SKM-1 (cell line): ENCODE data around the gene TMEM170B.
"Not testable (repeated sequence)": the region's sequence is repeated elsewhere in the genome, so short reads cannot be mapped to it uniquely, and the experiment has no call there.

Experiments used
- DNase-seq: peaks from one replicate; lab custom pipeline; 2025; ENCODE audit not compliant: unreplicated experiment; lab: John Stamatoyannopoulos, UW

Gene TMEM170B

DNA sequence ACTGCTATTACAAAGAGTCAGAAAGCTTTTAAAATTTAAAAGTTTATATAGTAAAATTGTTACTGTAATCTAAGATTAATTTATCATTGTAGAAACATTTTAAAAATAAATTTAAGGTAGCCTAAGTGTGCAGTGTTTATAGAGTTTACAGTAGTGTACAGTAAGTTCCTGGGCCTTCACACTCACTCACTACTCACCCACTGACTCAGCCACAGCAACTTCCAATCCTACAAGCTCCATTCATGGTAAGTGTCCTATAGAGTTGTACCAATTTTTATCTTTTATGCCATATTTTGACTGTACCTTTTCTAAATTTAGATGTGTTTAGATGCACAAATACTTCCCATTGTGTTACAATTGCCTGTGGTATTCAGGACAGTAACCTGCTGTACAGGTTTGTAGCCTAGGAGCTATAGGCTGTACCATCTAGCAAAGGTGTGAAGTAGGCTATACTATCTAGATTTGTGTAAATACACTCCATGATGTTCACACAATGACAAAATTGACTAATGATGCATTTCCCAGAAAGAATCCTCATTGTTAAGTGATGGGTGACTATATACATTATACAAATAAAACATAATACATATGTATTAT is 10.2 kb upstream of the TMEM170B start:
- no peak for DNase-seq

DNA sequence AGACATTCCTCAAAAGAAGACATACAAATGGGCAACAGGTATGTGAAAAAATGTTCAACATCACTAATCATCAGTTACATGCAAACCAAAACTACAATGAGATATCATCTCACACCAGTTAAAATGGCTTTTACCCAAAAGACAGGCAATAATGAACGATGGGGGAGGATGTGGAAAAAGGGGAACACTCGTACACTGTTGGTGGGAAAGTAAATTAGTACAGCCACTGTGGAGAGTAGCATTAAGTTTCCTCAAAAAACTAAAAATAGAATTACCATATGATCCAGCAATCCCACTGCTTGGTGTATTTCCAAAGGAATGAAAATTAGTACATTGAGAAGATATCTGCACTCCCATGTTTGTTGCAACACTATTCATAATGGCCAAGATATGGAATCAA is 8.6 kb upstream of the TMEM170B start:
- DNase-seq = no peak

DNA sequence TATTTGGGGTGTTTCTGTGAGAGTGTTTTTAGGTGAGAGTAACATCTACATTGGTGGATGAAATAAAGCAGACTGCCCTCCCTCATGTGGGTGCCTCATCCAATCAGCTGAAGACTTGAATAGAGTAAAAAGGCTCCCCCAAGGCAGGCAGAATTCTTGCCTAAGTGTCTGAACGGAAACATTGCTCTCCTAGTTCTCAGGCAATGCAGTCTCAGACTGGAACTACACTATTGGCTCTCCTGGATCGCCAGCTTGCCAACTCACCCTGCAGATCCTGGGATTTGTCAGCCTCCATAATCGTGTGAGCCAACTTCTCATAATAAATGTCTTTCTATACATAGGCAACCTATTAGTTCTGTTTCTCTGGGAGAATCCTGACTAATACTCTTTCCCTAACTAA is 5.5 kb upstream of the TMEM170B start:
- no peak for DNase-seq

DNA sequence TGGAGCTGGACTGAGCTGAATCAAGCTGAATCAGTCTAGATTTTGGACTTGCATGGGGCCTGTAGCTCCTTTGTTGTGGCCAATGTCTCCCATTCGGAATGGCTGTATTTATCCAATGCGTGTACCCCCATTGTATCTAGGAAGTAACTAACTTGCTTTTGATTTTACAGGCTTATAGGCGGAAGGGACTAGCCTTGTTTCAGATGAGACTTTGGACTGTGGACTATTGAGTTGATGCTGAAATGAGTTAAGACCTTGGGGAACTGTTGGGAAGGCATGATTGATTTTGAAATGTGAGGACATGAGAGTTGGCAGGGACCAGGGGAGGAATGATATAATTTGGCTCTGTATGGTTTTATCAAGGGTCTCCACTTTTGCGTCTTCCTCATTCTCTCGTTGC is 3.0 kb upstream of the TMEM170B start:
- no peak for DNase-seq

DNA sequence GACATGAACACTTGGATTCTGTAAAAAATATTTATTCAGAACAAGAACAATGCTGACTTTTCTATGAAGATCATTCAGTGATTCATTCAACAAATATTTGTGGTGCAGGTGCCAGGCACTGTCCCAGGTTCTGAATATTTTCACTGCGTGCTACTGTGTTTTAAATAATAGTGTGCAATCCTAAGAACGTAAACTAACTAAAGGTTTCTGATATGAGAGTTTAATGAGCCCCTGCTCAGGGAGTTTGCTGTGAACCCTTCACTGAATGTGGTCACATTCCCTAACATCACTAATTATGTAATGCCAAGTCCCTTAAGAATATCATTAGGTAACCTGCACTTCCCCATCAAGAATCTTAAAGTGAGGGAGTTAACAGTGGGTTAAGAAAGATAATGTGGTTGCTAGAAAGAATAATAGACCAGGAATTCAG is 1.7 kb upstream of the TMEM170B start:
- DNase-seq = peak; percentile 62

DNA sequence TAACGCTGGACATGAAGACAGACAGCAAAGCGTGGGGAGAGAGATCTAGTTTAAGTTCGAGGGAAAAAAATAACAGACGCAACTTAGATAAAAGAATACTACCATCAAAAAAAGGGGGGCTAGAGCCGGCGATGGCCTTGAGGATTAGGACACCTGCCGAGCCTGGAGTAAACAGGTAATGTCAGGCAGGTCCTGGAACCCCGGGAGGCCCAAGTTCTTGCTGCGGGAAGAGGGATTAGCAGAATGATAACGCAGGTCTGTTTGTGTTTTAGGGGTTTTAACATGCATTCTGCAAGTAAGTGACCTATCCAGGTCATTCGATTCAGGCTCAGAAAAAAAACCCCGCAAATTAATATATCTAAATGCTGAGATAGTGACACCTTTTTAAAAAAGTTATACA is 754 bp upstream of the TMEM170B start:
- no peak for DNase-seq

DNA sequence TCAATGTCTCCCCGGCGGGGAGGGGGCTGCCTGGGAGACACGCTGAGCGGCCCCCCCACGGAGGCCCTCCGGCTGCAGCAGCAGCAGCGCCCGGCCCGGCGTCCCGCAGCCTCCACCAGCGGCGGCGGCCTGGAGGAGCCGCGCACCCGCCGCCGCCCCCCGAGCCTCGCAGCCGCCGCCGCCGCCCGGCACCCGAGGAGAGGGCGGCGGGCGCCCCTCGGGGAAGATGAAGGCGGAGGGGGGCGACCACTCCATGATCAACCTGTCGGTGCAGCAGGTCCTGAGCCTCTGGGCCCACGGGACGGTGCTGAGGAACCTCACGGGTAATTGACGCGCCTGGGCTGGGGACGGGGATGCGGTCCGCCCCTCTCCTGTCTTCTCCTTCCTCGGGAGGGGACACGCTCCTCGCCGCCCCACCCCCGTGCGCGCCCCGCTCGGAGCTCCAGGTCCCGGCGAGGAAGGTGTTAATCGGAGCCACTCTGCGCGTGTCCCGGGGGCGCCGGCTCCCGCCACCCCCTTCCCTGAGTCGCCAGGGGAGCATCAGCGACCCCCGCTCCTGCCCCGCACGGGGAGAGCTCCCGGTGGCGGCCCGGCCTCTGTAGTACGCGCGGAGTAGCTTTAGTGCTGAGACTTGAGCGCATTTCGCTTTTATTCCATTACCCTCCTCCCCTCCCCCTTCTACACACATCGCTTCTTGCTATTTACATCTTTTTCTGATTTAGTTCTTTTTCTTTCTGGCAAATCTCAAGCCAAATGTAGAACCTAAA is 686 bp downstream of the TMEM170B start:
- no peak for DNase-seq

DNA sequence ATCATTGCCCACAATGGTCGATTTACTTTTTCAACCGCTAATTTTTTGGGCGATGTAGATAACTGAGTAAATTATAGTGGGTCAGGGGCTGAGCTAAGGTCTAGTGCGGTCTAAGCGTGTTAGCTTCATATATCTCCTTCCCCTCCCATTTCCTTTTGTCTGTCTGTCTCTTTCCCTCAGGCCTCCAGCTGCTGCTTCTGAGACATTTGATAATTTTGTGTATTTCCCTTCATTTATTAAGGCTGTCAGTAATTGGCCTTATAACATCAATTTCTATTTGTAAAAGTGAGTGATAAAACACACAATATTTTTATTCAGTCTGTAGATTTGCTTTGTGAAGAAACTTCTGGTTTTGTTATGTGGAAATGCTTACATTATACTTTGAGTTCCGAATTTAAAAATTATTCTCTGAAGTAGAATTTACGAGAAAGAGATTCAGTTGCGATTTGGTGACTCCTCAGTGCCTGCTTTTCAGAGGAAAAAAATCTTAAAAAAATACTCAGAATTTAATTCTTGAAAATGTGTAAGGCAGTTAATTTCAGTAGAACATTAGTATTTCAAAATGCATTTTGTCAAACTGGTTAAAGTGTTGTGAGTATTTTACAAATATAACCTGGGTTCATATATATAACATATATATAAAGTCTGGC is 1.4 kb downstream of the TMEM170B start:
- DNase-seq = no peak

DNA sequence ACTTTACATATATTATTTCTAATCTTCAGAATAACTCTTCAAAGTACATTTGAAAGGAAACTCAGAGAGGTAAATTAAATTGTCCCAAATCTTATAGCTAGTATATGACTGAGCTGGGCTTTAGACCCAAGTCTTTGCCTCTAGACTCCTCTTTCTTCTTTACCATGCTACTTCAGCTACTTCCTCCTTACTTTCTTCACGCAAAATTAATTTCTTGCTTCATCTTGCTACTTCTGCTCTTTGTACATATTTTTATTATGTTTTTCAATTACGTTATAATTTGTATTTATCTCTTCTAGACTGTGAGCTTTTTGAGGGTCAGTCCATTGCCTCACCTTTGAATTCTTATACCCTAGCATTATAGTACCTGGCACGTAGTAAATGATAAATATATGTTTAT is 5.3 kb downstream of the TMEM170B start:
- DNase-seq = no peak

DNA sequence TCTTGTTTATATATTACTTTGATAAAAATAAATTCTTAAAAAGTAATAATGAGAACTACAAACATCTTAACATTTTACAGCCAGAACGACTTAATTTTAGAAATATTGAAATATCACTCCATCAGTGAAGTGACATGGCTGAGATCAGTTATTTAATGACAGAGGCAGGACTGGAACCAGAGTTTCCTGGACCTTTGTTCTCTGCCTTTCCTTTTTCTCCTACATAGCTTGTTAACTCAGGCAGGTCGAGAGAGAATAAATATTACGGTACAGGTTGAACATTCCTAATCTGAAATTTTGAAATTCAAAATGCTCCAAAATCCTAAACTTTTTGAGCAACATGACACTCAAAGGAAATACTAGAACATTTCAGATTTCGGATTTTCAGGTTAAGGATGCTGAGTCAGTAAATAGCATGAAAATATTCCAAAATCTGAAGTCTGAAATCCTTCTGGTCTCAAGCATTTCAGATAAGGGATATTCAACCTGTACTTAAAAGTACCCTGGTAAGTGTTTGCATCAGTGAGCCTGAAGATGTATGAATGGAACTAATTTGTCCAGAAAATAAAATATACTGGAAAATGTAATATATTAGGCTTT is 6.5 kb downstream of the TMEM170B start:
- no peak for DNase-seq

DNA sequence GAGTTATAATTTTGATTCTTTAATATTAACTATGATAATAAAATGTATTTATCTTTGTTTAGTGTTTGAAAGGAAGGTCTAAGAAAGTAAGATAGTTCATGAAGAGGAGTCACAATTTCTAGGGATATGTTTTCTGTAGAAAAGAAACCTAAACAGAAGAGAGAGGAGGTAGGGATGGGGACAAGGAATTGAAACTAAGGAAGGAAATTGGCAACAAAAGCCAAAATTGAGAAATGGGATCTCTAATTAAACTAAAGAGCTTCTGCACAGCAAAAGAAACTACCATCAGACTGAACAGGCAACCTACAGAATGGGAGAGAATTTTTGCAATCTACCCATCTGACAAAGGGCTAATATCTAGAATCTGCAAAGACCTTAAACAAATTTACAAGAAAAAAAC is 10.3 kb downstream of the TMEM170B start:
- not testable (repeated sequence) for DNase-seq

DNA sequence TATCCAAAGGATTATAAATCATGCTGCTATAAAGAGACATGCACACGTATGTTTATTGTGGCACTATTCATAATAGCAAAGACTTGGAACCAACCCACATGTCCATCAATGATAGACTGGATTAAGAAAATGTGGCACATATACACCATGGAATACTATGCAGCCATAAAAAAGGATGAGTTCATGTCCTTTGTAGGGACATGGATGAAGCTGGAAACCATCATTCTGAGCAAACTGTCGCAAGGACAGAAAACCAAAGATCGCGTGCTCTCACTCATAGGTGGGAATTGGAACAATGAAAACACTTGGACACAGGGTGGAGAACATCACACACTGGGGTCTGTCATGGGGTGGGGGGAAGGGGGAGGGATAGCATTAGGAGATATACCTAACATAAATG is 11.0 kb downstream of the TMEM170B start:
- not testable (repeated sequence) for DNase-seq

DNA sequence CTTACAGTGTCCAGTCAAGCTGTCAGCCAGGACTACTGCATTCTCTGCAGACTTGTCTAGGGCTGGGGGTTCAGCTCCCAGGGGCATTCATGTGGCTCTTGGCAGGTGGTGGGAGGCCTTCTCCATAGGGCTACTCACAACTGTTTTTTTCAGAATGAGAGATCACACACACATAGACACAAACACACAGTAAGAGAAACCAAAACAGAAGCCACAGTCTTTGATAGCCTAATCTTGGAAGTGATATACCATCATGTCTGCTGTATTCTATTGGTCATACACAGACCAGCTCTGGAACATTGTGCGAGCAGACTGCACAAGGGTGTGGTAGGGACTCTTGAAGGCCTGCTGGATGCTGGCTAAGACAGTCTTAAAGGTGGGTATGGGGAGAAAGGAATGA is 13.5 kb downstream of the TMEM170B start:
- DNase-seq = no peak

DNA sequence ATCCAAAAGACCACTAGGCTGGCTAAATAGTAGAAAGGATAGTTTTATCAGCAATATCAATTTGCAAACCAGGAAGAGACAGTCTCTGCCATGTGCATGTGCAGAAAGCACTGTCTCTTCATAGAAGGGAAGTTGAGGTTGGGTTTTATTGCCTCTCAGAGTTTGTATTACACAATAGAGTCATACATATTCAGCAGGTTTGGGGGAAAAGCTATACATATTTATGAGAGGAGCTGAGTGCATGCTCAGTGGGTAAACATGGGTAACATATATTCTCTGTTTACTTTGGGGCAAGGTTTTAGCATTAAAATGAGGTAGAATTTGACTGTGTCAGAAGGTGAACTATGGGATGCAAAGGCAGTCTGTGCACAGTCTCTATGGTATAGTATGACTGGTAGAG is 14.9 kb downstream of the TMEM170B start:
- peak; percentile 80 for DNase-seq

DNA sequence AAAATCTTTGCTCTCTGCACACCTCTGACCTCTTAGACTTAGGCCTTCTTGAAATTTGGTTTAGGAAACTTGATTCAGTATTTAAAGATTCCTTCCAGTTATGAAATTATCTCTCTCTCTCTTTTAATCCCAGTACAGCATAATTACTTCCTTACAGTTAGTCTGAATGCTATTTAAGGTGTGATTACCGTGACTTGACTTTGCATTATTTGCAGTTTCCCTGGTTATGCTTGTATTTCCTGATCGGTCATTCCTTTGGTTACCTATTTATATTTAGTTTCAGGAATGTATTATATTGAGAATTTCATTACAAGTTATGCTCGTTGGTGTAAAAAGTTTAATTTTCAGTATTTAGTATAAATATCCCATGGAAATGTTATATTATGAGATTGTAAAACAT is 16.3 kb downstream of the TMEM170B start:
- no peak for DNase-seq

DNA sequence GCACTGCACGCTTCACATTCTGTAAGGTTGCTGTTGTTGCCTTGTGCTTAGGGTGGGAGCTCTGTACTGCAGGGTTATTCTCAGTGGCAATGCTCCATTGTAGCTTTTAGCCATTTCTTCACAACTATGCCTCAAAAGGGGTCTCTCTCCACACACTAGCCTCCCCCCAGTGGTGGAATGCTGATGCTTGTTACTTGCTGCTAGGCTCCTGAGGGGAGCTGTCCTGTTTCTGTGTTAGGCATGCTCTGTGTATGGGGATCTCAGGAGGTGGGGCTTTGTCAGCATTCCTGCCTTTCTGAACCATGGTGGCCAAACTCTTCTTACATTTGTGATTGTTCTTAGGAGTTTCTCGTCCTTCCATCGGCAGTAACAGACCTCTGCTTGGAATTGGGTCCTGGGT is 18.8 kb downstream of the TMEM170B start:
- DNase-seq = no peak

DNA sequence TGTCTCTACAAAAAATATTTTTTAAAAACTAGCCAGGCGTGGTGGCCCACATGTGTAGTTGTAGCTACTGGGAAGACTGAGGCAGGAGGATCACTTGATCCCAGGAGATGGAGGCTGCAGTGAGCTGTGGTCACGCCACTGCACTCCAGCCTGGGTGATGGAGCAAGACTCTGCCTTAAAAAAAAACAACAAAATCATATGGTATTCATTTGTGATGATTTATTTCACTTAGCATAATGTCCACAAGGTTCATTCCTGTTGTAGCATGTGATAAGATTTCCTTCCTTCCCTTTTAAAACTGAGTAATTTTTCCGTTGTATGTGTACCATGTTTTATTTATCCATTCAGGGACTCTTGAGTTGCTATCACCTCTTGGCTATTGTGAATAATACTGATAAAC is 26.2 kb downstream of the TMEM170B start:
- no peak for DNase-seq

DNA sequence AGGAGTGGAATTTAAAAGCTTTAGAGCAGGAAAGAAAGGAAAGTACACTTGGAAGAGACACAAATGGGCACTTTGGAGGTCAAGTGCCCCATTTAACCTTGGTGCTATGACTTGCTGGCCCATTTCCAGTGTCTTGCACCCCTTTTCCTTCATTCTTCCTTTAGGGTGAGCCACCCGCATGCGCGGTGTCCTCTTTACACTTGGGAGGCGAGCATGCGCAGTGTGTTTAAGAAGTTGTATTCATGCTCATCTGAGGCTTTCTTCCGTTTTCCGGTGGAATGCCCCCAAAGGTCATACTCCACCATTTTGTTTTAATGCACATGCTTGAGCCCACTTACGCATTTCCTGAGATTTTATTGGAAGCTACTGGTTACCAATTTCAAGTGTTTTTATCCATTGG is 29.1 kb downstream of the TMEM170B start:
- no peak for DNase-seq

DNA sequence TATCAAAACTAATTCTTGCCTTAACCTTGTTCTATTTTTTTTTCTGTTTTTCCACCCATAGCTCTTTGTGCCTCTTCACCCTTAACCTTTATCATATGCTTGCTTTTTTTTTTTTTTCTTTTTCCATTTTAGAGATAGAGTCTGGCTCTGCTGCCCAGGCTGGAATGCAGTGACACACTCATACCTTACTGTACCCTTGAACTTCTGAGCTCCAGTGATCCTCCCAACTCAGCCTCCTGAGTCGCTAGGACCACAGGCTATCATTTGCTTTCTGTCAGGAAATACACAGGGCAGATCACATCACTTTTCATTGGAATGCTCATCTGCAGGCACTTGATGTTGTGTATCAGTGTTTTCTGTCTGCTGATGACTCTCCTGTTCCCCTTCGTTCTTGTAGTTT is 33.5 kb downstream of the TMEM170B start:
- DNase-seq = no peak

DNA sequence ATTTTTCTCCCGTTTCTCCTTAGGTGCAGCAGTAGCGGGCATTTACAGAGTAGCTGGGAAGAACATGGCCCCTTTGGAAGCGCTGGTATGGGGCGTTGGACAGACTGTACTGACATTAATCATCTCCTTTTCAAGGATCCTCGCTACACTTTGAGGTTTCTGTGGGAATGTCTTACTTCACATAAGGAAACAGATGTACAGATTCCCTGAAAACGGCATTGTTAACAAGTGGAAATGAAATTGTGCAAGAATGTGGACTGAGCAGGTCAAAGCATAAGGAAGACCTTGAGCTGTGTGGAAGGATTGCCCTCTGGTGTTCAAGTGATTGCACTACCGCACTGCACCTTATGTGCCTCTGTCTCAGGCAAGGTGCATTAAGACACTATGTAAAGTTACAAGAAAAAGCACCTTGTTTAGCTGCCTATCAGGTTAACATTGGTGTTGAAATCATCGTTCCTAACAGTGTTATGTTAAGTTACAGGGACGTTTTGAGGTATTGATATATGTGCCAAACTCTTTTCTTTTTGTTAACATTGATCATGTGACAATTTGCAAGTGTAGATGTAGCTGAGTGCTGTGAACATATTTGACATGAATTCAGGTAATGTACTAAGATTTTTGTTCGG is 38.0 kb downstream of the TMEM170B start:
- DNase-seq = peak; percentile 79

DNA sequence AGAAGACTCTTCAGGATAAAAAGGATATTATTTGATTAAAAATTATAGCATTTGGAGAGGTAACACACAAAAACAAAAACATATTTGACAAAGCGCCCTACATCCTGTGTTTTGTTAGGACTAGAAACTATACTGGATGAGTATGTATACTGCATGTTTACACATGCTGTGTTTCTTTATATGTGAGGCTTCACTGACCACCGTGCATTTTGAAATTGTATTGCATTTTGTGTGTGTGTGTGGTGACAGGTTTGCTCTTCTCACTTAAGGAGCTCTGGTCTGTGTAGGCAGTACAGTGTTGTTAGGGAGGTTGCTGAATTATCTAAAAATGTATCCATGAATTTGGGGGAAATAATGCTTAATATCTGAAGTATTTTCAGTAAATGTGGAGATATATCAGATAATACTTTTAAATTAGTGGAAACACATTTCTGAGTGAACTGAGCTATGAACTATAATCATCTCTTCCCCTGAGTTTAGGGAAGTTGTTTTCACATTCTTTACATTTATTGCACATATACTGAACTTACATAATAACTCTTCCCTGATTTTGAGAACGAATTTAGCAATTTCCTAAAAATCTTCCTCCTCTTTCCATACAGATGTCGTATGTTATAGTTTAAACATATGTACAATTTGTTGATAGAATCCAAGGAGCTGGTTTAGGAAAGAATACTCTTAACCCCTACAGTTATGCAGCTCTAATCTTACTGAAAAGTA is 43.3 kb downstream of the TMEM170B start:
- DNase-seq = peak; percentile 61
